Measurements from ENCODE around the gene SLC9A7.

DNA sequence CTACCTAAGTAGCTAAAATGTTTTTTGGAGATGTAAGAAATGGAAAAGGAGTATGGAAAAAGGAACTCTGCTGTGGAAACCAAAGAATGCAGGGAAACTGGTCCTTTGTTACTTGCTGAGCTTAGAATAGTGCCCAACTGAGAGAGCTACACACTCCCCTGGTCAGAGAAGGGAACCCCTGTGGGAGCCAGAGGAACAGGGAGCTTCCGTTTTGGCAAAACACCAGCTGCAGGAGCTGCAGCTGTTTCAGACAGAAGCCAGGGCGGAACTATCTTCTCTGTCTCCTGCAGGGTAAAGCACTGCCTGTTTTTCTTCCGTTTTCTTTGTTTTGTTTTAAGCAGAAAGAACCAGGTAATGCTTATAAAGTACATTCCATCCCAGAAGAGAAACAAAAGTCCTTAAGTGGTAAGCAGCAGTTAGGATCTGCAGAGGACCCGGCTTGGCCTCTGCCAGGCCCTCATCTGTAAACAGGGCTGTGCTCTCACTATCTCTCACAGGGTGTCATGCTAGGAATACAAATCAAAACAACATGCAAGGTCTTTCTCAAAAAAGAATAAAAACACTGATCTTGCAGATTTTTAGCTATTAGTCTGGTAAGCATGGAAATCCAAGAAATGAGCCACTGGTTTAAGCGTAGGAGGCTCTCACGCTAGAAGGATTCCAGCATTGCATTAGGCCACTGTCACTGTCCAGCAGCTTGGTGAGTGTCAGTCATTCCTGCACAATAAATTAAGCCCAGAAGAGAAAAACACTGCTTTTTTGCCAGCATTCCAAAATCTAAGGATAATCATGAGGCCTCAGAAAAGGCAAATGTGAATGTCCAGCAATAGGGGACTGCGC is 109.3 kb downstream of the SLC9A7 start:
- TF ChIP-seq TAF1 (IDR thresholded peaks at IDR 0.05; ENCODE audit: borderline replicate concordance, insufficient read depth, low read length) (no peak), POLR2AphosphoS5 (IDR thresholded peaks at IDR 0.05; ENCODE audit: low read depth, low read length) (no peak), FOXP2 (optimal IDR thresholded peaks at IDR 0.05; ENCODE audit: borderline replicate concordance, extremely low read depth, extremely low read length, insufficient read depth) (no peak), REST (IDR thresholded peaks at IDR 0.05; ENCODE audit: insufficient read depth in 1 of 2, low read depth in 2 of 2, low read length in 2 of 2) (peak in 1 of 2 experiments; percentile 76; a peak in 1 of 4 replicates), SIN3A (IDR thresholded peaks at IDR 0.05; ENCODE audit: borderline replicate concordance, insufficient read depth, low read length) (no peak)
